K562 (cell line): Measurements from ENCODE around the gene CBX3. TPM values are rescaled to one million over a fixed set of nuclear protein-coding genes. Genes with fewer than 3 reads are reported as not detected.

Experiments used
- ATF1 ChIP-seq, 2 experiments: fragments of 450-650 bp in 1 of 2; IDR thresholded peaks; 2 replicates each; pipeline ENCODE4 v1.6.1; 2016; ENCODE audit warnings: missing compliant biosample characterization in 1 of 2, missing genetic modification characterization in 1 of 2
- HNRNPUL1 ChIP-seq: fragments of 200-400 bp; formaldehyde crosslinking; IDR thresholded peaks from 2 replicates; pipeline ENCODE4 v1.6.1; 2017; ENCODE audit warnings: low read length
- ZNF124 ChIP-seq: sonication (generic); formaldehyde crosslinking; IDR thresholded peaks from 2 replicates; pipeline ENCODE4 v1.8.1; 2022; ENCODE audit warnings: missing genetic modification reagents
- ZNF398 ChIP-seq: fragments of 250-450 bp; sonication (Bioruptor Pico); IDR thresholded peaks from 2 replicates; pipeline ENCODE4 v1.8.0; 2021; ENCODE audit warnings: moderate library complexity, mild to moderate bottlenecking, inconsistent platforms
- ZNF609 ChIP-seq: sonication (generic); formaldehyde crosslinking; IDR thresholded peaks from 2 replicates; pipeline ENCODE4 v1.8.1; 2023; ENCODE audit warnings: missing genetic modification reagents, mild to moderate bottlenecking, borderline replicate concordance
- polyA plus RNA-seq, 8 experiments: library from polyadenylated mRNA; depleted of rRNA in 4 of 8; stranded (reverse) in 5 of 8; unstranded in 3 of 8; fragments of >200 nt; fragmentation: Nextera tagmentation in 2 of 8; fragmentation: Illumina TruSeq in 1 of 8; extraction: Ambion mirVana in 2 of 8; extraction: Trizol in 1 of 8; gene quantifications; 2 replicates each; pipeline versions ENCODE4 v1.2.1 to v1.2.3, GENCODE V29; 2011 to 2014; ENCODE audit warnings: inconsistent platforms in 1 of 8, missing spikeins in 1 of 8
- total RNA-seq, 7 experiments: library from RNA; depleted of rRNA in 6 of 7; stranded (reverse); fragments of >200 nt in 6 of 7; fragmentation: Illumina TruSeq in 2 of 7; extraction: Trizol in 2 of 7; gene quantifications; 2 replicates each; pipeline versions ENCODE4 v1.2.1 to v1.2.3, GENCODE V29; 2011 to 2021; ENCODE audit warnings: low replicate concordance in 1 of 7

Gene CBX3
- total and polyA plus RNA-seq, 9 of the 15 experiments (the other 6 are each of a cell fraction or from before 2014, with no cell fraction given) = 198 to 413 (median 328) TPM

GRCh38 chr7:26185131-26185843 is 16.3 kb upstream of the CBX3 start (continued):
- TF ChIP-seq ZNF609 (CRISPR knock-in tag) (0 out of 2 replicates have a peak, but pooled peaks have one; percentile 29), ZNF398 (no peak), ZNF124 (CRISPR knock-in tag) (no peak), ATF1 (CRISPR knock-in tag; IDR thresholded peaks at IDR 0.05) (no peak), ATF1 (tag; IDR thresholded peaks at IDR 0.05) (no peak), HNRNPUL1 (no peak)
